A549 (cell line): ENCODE measurements around the gene CCDC85B. TPM values are rescaled to one million over a fixed set of nuclear protein-coding genes. Genes with fewer than 3 reads are reported as not detected.

Experiments
- ATAC-seq, 2 experiments: fragments of 200-7000 bp in 1 of 2; fragments of >200 bp in 1 of 2; cut with Nextera tagmentation in 1 of 2; cut with Tn5 transposase in 1 of 2; 3 replicates each; pipeline versions ENCODE4 v1.8.0 to v1.9.1; 2018 to 2020; ENCODE audit warnings: mild to moderate bottlenecking in 1 of 2, moderate library complexity in 1 of 2
- CTCF ChIA-PET: fragments of 300-600 bp; sonication (Branson Sonifier 250); formaldehyde crosslinking; extraction: SDS; loops from one replicate; lab custom pipeline; 2021; ENCODE audit warnings: antibody characterized with exemption, inconsistent platforms; lab: Yijun Ruan, JAX
- POLR2A ChIA-PET: fragments of 350-600 bp; formaldehyde crosslinking; extraction: SDS; loops from one replicate; lab custom pipeline; 2021; ENCODE audit warnings: antibody characterized with exemption, inconsistent platforms; lab: Yijun Ruan, JAX
- DNase-seq, 2 experiments: peaks; one replicate each; pipeline versions ENCODE4 v3.0.0 to v3.0.0-alpha.2; 2011 to 2016; ENCODE audit warnings: low read depth in 1 of 2, low spot score in 1 of 2
- FAIRE-seq: peaks from 2 replicates; lab custom pipeline; 2011; peaks lifted over from hg19 to GRCh38; lab: Jason Lieb, UNC
- H3K27ac ChIP-seq, 2 experiments: fragments of >200 bp; sonication (Bioruptor Twin); formaldehyde crosslinking; 3 replicates each; pipeline ENCODE4 v1.5.1; 2016 to 2017
- H3K4me1 ChIP-seq: fragments of >200 bp; sonication (Bioruptor Twin); formaldehyde crosslinking; 3 replicates; pipeline ENCODE4 v1.6.1; 2016
- H3K4me2 ChIP-seq: fragments of >200 bp; sonication (Bioruptor Twin); formaldehyde crosslinking; 3 replicates; pipeline ENCODE4 v1.6.1; 2016
- H3K4me3 ChIP-seq: fragments of >200 bp; sonication (Bioruptor Twin); formaldehyde crosslinking; 3 replicates; pipeline ENCODE4 v1.5.1; 2016
- H3K9me3 ChIP-seq: fragments of >200 bp; sonication (Bioruptor Twin); formaldehyde crosslinking; 3 replicates; pipeline ENCODE4 v1.6.1; 2016
- ATOH8 ChIP-seq: fragments of 250-450 bp; sonication (Bioruptor Pico); IDR thresholded peaks from 2 replicates; pipeline ENCODE4 v1.5.0; 2020; ENCODE audit warnings: low read depth, mild to moderate bottlenecking, moderate library complexity
- BCL3 ChIP-seq: fragments of >200 bp; sonication (Bioruptor Twin); formaldehyde crosslinking; IDR thresholded peaks from 3 replicates; pipeline ENCODE4 v1.6.1; 2016
- CEBPB ChIP-seq, 2 experiments: fragments of >200 bp in 1 of 2; sonication (Bioruptor Twin) in 1 of 2; formaldehyde crosslinking in 1 of 2; IDR thresholded peaks; 2 replicates each; pipeline ENCODE4 v1.6.1; 2012 to 2016
- HDAC2 ChIP-seq: fragments of 200-600 bp; sonication (generic); IDR thresholded peaks from 2 replicates; pipeline ENCODE4 v1.6.1; 2016
- HOXA7 ChIP-seq: fragments of 250-450 bp; sonication (Bioruptor Pico); IDR thresholded peaks from 2 replicates; pipeline ENCODE4 v1.5.0; 2020; ENCODE audit warnings: mild to moderate bottlenecking, moderate library complexity
- HOXB13 ChIP-seq: fragments of 250-450 bp; sonication (Bioruptor Pico); IDR thresholded peaks from 2 replicates; pipeline ENCODE4 v1.5.0; 2020; ENCODE audit warnings: low read depth, mild to moderate bottlenecking, moderate library complexity
- HOXB5 ChIP-seq: fragments of 250-450 bp; sonication (Bioruptor Pico); IDR thresholded peaks from 2 replicates; pipeline ENCODE4 v1.5.0; 2020; ENCODE audit warnings: mild to moderate bottlenecking, moderate library complexity
- JUN ChIP-seq, 2 experiments: fragments of >200 bp; sonication (Bioruptor Twin); formaldehyde crosslinking; IDR thresholded peaks; 2 replicates in 1 of 2; 3 replicates in 1 of 2; pipeline ENCODE4 v1.6.1; 2016 to 2017
- KDM1A ChIP-seq: fragments of 200-600 bp; sonication (generic); IDR thresholded peaks from 2 replicates; pipeline ENCODE4 v1.6.1; 2016; ENCODE audit warnings: low read depth, mild to moderate bottlenecking
- KDM5A ChIP-seq: fragments of 200-600 bp; sonication (generic); IDR thresholded peaks from 2 replicates; pipeline ENCODE4 v1.6.1; 2016; ENCODE audit warnings: antibody characterized with exemption, mild to moderate bottlenecking
- MAFK ChIP-seq: fragments of 450-650 bp; IDR thresholded peaks from 2 replicates; pipeline ENCODE4 v1.6.1; 2014; ENCODE audit not compliant: partially characterized antibody
- MAZ ChIP-seq: fragments of 150-350 bp; IDR thresholded peaks from 2 replicates; pipeline ENCODE4 v1.6.1; 2014; ENCODE audit warnings: antibody characterized with exemption, low read depth, low read length, borderline replicate concordance
- NFE2L2 ChIP-seq: fragments of 150-350 bp; conservative IDR thresholded peaks from 2 replicates; pipeline ENCODE4 v1.6.1; 2014; ENCODE audit warnings: low read length
- POLR2AphosphoS2 ChIP-seq: conservative IDR thresholded peaks from 2 replicates; pipeline ENCODE4 v1.6.1; 2012; ENCODE audit warnings: low read length, improper control_type of control experiment, inconsistent platforms
- RAD21 ChIP-seq, 2 experiments: fragments of >200 bp in 1 of 2; sonication (Bioruptor Twin) in 1 of 2; formaldehyde crosslinking in 1 of 2; IDR thresholded peaks in 1 of 2; conservative IDR thresholded peaks in 1 of 2; 2 replicates in 1 of 2; 3 replicates in 1 of 2; pipeline ENCODE4 v1.6.1; 2012 to 2018; ENCODE audit warnings: inconsistent platforms in 1 of 2
- RCOR1 ChIP-seq: fragments of 150-350 bp; IDR thresholded peaks from 2 replicates; pipeline ENCODE4 v1.6.1; 2014; ENCODE audit warnings: antibody characterized with exemption, low read length, low read depth
- RNF2 ChIP-seq: fragments of 200-600 bp; sonication (generic); IDR thresholded peaks from 2 replicates; pipeline ENCODE4 v1.6.1; 2016; ENCODE audit warnings: low read depth, mild to moderate bottlenecking, antibody characterized with exemption, moderate library complexity, borderline replicate concordance
- SREBF2 ChIP-seq: fragments of 450-650 bp; IDR thresholded peaks from 2 replicates; pipeline ENCODE4 v1.6.1; 2014; ENCODE audit warnings: mild to moderate bottlenecking, moderate library complexity
- TFCP2L1 ChIP-seq: fragments of 250-450 bp; sonication (Bioruptor Pico); IDR thresholded peaks from 2 replicates; pipeline ENCODE4 v1.5.0; 2021; ENCODE audit warnings: mild to moderate bottlenecking
- TP53 ChIP-seq: fragments of 250-450 bp; sonication (Bioruptor Pico); IDR thresholded peaks from 2 replicates; pipeline ENCODE4 v1.5.0; 2021; ENCODE audit warnings: mild to moderate bottlenecking, moderate library complexity
- ZC3H11A ChIP-seq: fragments of 450-650 bp; IDR thresholded peaks from 2 replicates; pipeline ENCODE4 v1.6.1; 2014; ENCODE audit warnings: antibody characterized with exemption, mild to moderate bottlenecking
- ZNF302 ChIP-seq: fragments of 250-450 bp; sonication (Bioruptor Pico); IDR thresholded peaks from 2 replicates; pipeline ENCODE4 v1.9.0; 2021; ENCODE audit warnings: inconsistent platforms, mild to moderate bottlenecking, moderate library complexity
- ZSCAN20 ChIP-seq: fragments of 250-450 bp; sonication (Bioruptor Pico); IDR thresholded peaks from 2 replicates; pipeline ENCODE4 v1.8.0; 2022; ENCODE audit warnings: mild to moderate bottlenecking, moderate library complexity
- WGBS: methylation state at CpG from one replicate; pipeline ENCODE4 v1.1.6; 2017; ENCODE audit errors: missing lambda C conversion rate; 5-methylcytosine and 5-hydroxymethylcytosine counted together
- polyA plus RNA-seq, 4 experiments: library from polyadenylated mRNA; depleted of rRNA in 3 of 4; stranded (reverse); fragments of >200 nt; fragmentation: RNase III in 1 of 4; extraction: RNeasy Plus Mini Kit Qiagen cat#74134 plus additional on column Dnase treatment in 1 of 4; gene quantifications; 2 replicates in 3 of 4; 3 replicates in 1 of 4; pipeline ENCODE4 v1.2.3, GENCODE V29; 2011 to 2017
- TF ChIP-seq, protein P1 (sequence below): IDR thresholded peaks from 2 replicates; pipeline ENCODE4 v1.6.1; 2012
- TF ChIP-seq, protein P2 (sequence below): IDR thresholded peaks from 2 replicates; pipeline ENCODE4 v1.6.1; 2012; ENCODE audit warnings: low read depth, borderline replicate concordance

Gene CCDC85B
- polyA plus RNA-seq, 2 of the 4 experiments (the other 2 are of a cell fraction) = 7.3 to 27.5 TPM

- TF ChIP-seq, protein P1, sequence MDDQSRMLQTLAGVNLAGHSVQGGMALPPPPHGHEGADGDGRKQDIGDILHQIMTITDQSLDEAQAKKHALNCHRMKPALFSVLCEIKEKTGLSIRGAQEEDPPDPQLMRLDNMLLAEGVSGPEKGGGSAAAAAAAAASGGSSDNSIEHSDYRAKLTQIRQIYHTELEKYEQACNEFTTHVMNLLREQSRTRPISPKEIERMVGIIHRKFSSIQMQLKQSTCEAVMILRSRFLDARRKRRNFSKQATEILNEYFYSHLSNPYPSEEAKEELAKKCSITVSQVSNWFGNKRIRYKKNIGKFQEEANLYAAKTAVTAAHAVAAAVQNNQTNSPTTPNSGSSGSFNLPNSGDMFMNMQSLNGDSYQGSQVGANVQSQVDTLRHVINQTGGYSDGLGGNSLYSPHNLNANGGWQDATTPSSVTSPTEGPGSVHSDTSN = peak; percentile 13; the same call in 1 of the 2 replicates
- TF ChIP-seq KDM5A = no peak
- no peak for TF ChIP-seq ZSCAN20
- no peak for TF ChIP-seq RCOR1
- no peak for TF ChIP-seq RNF2
- no peak for TF ChIP-seq SREBF2
- TF ChIP-seq MAZ = no peak
- TF ChIP-seq RAD21 (conservative IDR thresholded peaks at IDR 0.05 in 1 of 2, IDR thresholded peaks at IDR 0.05 in 1 of 2) = no peak
- TF ChIP-seq ZC3H11A = no peak
- TF ChIP-seq, protein P2, sequence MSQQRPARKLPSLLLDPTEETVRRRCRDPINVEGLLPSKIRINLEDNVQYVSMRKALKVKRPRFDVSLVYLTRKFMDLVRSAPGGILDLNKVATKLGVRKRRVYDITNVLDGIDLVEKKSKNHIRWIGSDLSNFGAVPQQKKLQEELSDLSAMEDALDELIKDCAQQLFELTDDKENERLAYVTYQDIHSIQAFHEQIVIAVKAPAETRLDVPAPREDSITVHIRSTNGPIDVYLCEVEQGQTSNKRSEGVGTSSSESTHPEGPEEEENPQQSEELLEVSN = no peak
- TF ChIP-seq CEBPB (IDR thresholded peaks at IDR 0.05) = no peak
- no peak for TF ChIP-seq BCL3
- TF ChIP-seq MAFK = no peak
- TF ChIP-seq POLR2AphosphoS2 = peak; percentile 65; the same call in 1 of the 2 replicates
- no peak for TF ChIP-seq ATOH8 (CRISPR knock-in tag)
- TF ChIP-seq KDM1A = no peak
- TF ChIP-seq HOXB13 (CRISPR knock-in tag) = no peak
- no peak for TF ChIP-seq NFE2L2
- TF ChIP-seq TP53 = 0 out of 2 replicates have a peak, but pooled peaks have one; percentile 21
- no peak for TF ChIP-seq JUN (IDR thresholded peaks at IDR 0.05)
- no peak for TF ChIP-seq HOXB5 (CRISPR knock-in tag)
Observed at GRCh38 chr11:65856689-65857499, 33.6 kb upstream of the CCDC85B start (continued).

DNA sequence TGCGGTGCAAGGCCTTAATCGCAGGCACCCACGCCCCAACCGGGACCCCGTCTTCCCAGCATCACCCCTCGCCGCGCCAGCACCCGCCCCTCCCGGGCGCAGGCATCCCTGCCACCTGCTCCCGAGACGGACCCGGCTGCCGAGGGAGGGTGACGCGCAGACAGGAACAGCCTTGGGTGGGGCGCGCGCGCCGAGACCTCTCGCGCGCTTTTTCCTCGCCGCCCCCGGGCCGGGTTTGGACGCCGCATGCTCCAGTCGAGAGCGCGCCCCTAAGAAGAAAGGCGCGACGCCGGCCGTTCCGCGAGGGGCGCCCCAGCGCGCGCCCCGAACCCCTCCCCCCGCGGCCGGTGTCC, 33.0 kb upstream of the CCDC85B start:
- Histone ChIP-seq H3K27ac (peak overlapping the region; percentile 95 to 97), H3K9me3 (no peaks in the 10 kb centered on the region), H3K4me1 (peaks cover 33% of the 10 kb centered on the region)
- WGBS = 0% methylated on average over 12 of the region's 49 CpGs
- ChIA-PET POLR2A (interaction anchor here (1.0 to 3.4 kb wide), 5 partner anchors 16 to 146 kb away, joined by 3 to 31 read pairs (median 17); partner anchors contain the start of genes CCDC85B, FIBP and RNASEH2C), CTCF (interaction anchor here (0.9 to 7.6 kb wide), 4 partner anchors 12 to 78 kb away, joined by 3 to 195 read pairs (median 40); partner anchors contain the start of genes CCDC85B, EFEMP2 and FIBP)
- FAIRE-seq = no peak
- TF ChIP-seq TFCP2L1 (CRISPR knock-in tag) (0 out of 2 replicates have a peak, but pooled peaks have one; percentile 76), ZNF302 (CRISPR knock-in tag) (no peak), ATOH8 (CRISPR knock-in tag) (no peak), KDM5A (peak; percentile 37; the same call in 1 of the 2 replicates), HDAC2 (no peak), HOXA7 (no peak), RNF2 (no peak)
- TF ChIP-seq, all 56 proteins: peak for 2
- ATAC-seq (no peak), DNase-seq (no peak)
- H3K4me3 ChIP-seq = peak overlapping the region; percentile 70
- H3K4me2 ChIP-seq = peak overlapping the region; percentile 88
